HepG2 (cell line): ENCODE results near the gene CBFA2T2. TPM values are rescaled to one million over a fixed set of nuclear protein-coding genes. Genes with fewer than 3 reads are reported as not detected.

ENCODE experiments used
- ATAC-seq: fragments of 200-7000 bp; cut with Tn5 transposase; 3 replicates; pipeline ENCODE4 v1.9.1; 2020; ENCODE audit warnings: mild to moderate bottlenecking, moderate library complexity
- BruUV-seq: library from RNA; stranded (reverse); fragments of 400-500 nt; replicated peaks from 2 replicates; lab custom pipeline; 2021; lab: Mats Ljungman, UMichigan
- CTCF ChIA-PET: fragments of 300-600 bp; formaldehyde crosslinking; extraction: SDS; loops from one replicate; lab custom pipeline; 2021; ENCODE audit warnings: low total read pairs, inconsistent platforms, low intra/inter-chr PET ratio; lab: Yijun Ruan, JAX
- POLR2A ChIA-PET: fragments of 350-600 bp; sonication (Branson Sonifier 250); formaldehyde crosslinking; loops from one replicate; lab custom pipeline; 2020; ENCODE audit warnings: antibody characterized with exemption, inconsistent platforms; lab: Yijun Ruan, JAX
- DNase-seq: peaks from one replicate; pipeline ENCODE4 v3.0.0-alpha.2; 2015; ENCODE audit warnings: low spot score
- FAIRE-seq: peaks from 3 replicates; lab custom pipeline; 2011; peaks lifted over from hg19 to GRCh38; lab: Jason Lieb, UNC
- H2AFZ ChIP-seq: one replicate; pipeline ENCODE4 v1.6.1; 2011; ENCODE audit warnings: low read length, inconsistent platforms
- H3K27ac ChIP-seq: fragments of 300-600 bp; 3 replicates; pipeline ENCODE4 v1.8.0; 2011; ENCODE audit warnings: mixed run types, mild to moderate bottlenecking, mixed read lengths, low read length, inconsistent platforms; ENCODE audit not compliant: insufficient read depth; ENCODE audit errors: extremely low read length
- H3K27me3 ChIP-seq, 2 experiments: fragments of 200-600 bp in 1 of 2; 2 replicates in 1 of 2; 3 replicates in 1 of 2; pipeline versions ENCODE4 v1.6.0 to v1.8.0; 2011; ENCODE audit warnings: low read length in 2 of 2, mild to moderate bottlenecking in 2 of 2, moderate library complexity in 2 of 2, inconsistent platforms in 1 of 2; ENCODE audit not compliant: insufficient read depth in 2 of 2, control insufficient read depth in 1 of 2
- H3K36me3 ChIP-seq, 2 experiments: fragments of 200-600 bp in 1 of 2; replicated peaks in 1 of 2; 2 replicates in 1 of 2; 3 replicates in 1 of 2; pipeline versions ENCODE4 v1.5.1 to v1.8.0; 2011; ENCODE audit warnings: low read length in 2 of 2, inconsistent platforms in 1 of 2; ENCODE audit not compliant: insufficient read depth in 2 of 2, control insufficient read depth in 1 of 2
- H3K4me1 ChIP-seq: 2 replicates; pipeline ENCODE4 v1.5.1; 2012; ENCODE audit warnings: low read length, inconsistent platforms; ENCODE audit not compliant: insufficient read depth
- H3K4me2 ChIP-seq: 2 replicates; pipeline ENCODE4 v1.6.0; 2011; ENCODE audit warnings: low read depth, low read length, inconsistent platforms
- H3K4me3 ChIP-seq, 3 experiments: fragments of 200-600 bp in 1 of 3; sonication (generic), shearing (Covaris generic) in 1 of 3; replicated peaks in 1 of 3; 2 replicates each; pipeline ENCODE4 v1.5.1; 2011 to 2016; ENCODE audit warnings: low read length in 3 of 3, inconsistent platforms in 2 of 3, low read depth in 2 of 3, mild to moderate bottlenecking in 2 of 3, control low read depth in 1 of 3, mixed read lengths in 1 of 3; ENCODE audit not compliant: insufficient read depth in 1 of 3
- H3K79me2 ChIP-seq: one replicate; pipeline ENCODE4 v1.6.1; 2011; ENCODE audit warnings: low read length, inconsistent platforms; ENCODE audit not compliant: insufficient read depth
- H3K9ac ChIP-seq: 2 replicates; pipeline ENCODE4 v1.6.0; 2011; ENCODE audit warnings: mild to moderate bottlenecking, low read depth, low read length, inconsistent platforms; ENCODE audit not compliant: insufficient read depth
- H3K9me3 ChIP-seq: 2 replicates; pipeline ENCODE4 v1.5.1; 2012; ENCODE audit warnings: mild to moderate bottlenecking, low read length
- H4K20me1 ChIP-seq: 2 replicates; pipeline ENCODE4 v1.6.0; 2011; ENCODE audit warnings: inconsistent platforms, mild to moderate bottlenecking, low read length, moderate library complexity; ENCODE audit not compliant: insufficient read depth
- DRAP1 ChIP-seq: IDR thresholded peaks from 2 replicates; pipeline ENCODE4 v1.6.1; 2016; ENCODE audit warnings: missing genetic modification reagents, missing compliant biosample characterization
- ELF4 ChIP-seq: sonication (generic); formaldehyde crosslinking; IDR thresholded peaks from 2 replicates; pipeline ENCODE4 v1.5.0; 2020; ENCODE audit warnings: missing genetic modification reagents, mild to moderate bottlenecking, moderate library complexity, borderline replicate concordance
- HNF4G ChIP-seq, 2 experiments: sonication (generic) in 1 of 2; formaldehyde crosslinking in 1 of 2; IDR thresholded peaks; 2 replicates each; pipeline versions ENCODE4 v1.4.0 to v1.6.1; 2011 to 2020; ENCODE audit warnings: borderline replicate concordance in 2 of 2, low read depth in 2 of 2, mild to moderate bottlenecking in 2 of 2, low read length in 1 of 2, missing genetic modification reagents in 1 of 2, moderate library complexity in 1 of 2
- KDM4B ChIP-seq: sonication (generic); formaldehyde crosslinking; IDR thresholded peaks from 2 replicates; pipeline ENCODE4 v1.4.0; 2020; ENCODE audit warnings: missing genetic modification reagents
- NCOR1 ChIP-seq: fragments of 200-600 bp; sonication (generic); IDR thresholded peaks from 2 replicates; pipeline ENCODE4 v1.7.0; 2017; ENCODE audit warnings: antibody characterized with exemption, low read length, borderline replicate concordance
- NFKBIZ ChIP-seq: IDR thresholded peaks from 2 replicates; pipeline ENCODE4 v1.6.1; 2018; ENCODE audit warnings: missing genetic modification reagents, missing compliant biosample characterization
- REXO4 ChIP-seq: sonication (generic); formaldehyde crosslinking; IDR thresholded peaks from 2 replicates; pipeline ENCODE4 v1.8.0; 2022; ENCODE audit warnings: missing genetic modification reagents, mild to moderate bottlenecking, borderline replicate concordance
- SNAI1 ChIP-seq: sonication (generic); formaldehyde crosslinking; IDR thresholded peaks from 2 replicates; pipeline ENCODE4 v1.5.0; 2020; ENCODE audit warnings: mild to moderate bottlenecking, missing genetic modification reagents, borderline replicate concordance
- TCF7 ChIP-seq: sonication (generic); IDR thresholded peaks from 2 replicates; pipeline ENCODE4 v1.6.1; 2016; ENCODE audit warnings: antibody characterized with exemption, low read depth
- ZNF292 ChIP-seq: sonication (generic); formaldehyde crosslinking; IDR thresholded peaks from 2 replicates; pipeline ENCODE4 v1.8.1; 2022; ENCODE audit warnings: mild to moderate bottlenecking, low read depth, missing genetic modification reagents, borderline replicate concordance
- ZNF512 ChIP-seq: sonication (generic); formaldehyde crosslinking; IDR thresholded peaks from 2 replicates; pipeline ENCODE4 v1.4.0; 2020; ENCODE audit warnings: mild to moderate bottlenecking, missing genetic modification reagents
- ZNF563 ChIP-seq: sonication (generic); formaldehyde crosslinking; IDR thresholded peaks from 2 replicates; pipeline ENCODE4 v1.8.0; 2022; ENCODE audit warnings: mild to moderate bottlenecking, moderate library complexity, missing genetic modification reagents
- ZNF775 ChIP-seq: sonication (generic); formaldehyde crosslinking; IDR thresholded peaks from 2 replicates; pipeline ENCODE4 v1.4.0; 2020; ENCODE audit warnings: missing genetic modification reagents, mild to moderate bottlenecking, moderate library complexity, borderline replicate concordance
- WGBS: methylation state at CpG from one replicate; pipeline ENCODE4 v1.1.6; 2017; ENCODE audit warnings: low lambda C conversion rate; 5-methylcytosine and 5-hydroxymethylcytosine counted together
- in situ Hi-C: cut with HindIII; loops from 2 replicates; pipeline ENCODE4 v1.10.0; 2017; ENCODE audit warnings: low pct_unique_long_range_greater_than_20kb; ENCODE audit not compliant: extremely low pct_ligation_motif_present
- intact Hi-C: fragments of 100-400 bp; cut with micrococcal nuclease; formaldehyde crosslinking; loops from one replicate; pipeline ENCODE4 v1.10.0; 2022; ENCODE audit not compliant: unreplicated experiment
- polyA plus RNA-seq, 8 experiments: library from polyadenylated mRNA; depleted of rRNA in 3 of 8; stranded (reverse) in 7 of 8; unstranded in 1 of 8; fragments of >200 nt; fragmentation: Illumina TruSeq in 4 of 8; extraction: Trizol in 4 of 8; gene quantifications; 2 replicates each; pipeline versions ENCODE4 v1.2.1 to v1.2.3, GENCODE V29; 2011 to 2016; ENCODE audit warnings: low read depth in 4 of 8, missing spikeins in 1 of 8, mixed read lengths in 1 of 8; ENCODE audit not compliant: insufficient read depth in 1 of 8
- total RNA-seq, 5 experiments: library from RNA; depleted of rRNA; stranded (reverse); fragments of >200 nt; fragmentation: Illumina TruSeq; extraction: Trizol; gene quantifications; 2 replicates each; pipeline ENCODE4 v1.2.3, GENCODE V29; 2016; ENCODE audit warnings: low read depth in 1 of 5
- TF ChIP-seq, protein P1 (sequence below): IDR thresholded peaks from 2 replicates; pipeline ENCODE4 v1.6.1; 2016; ENCODE audit warnings: low read depth, borderline replicate concordance
- TF ChIP-seq, protein P2 (sequence below): sonication (generic); formaldehyde crosslinking; IDR thresholded peaks from 2 replicates; pipeline ENCODE4 v1.5.0; 2020; ENCODE audit warnings: mild to moderate bottlenecking, missing genetic modification reagents
- TF ChIP-seq, protein P3 (sequence below): sonication (generic); formaldehyde crosslinking; IDR thresholded peaks from 2 replicates; pipeline ENCODE4 v1.9.0; 2021; ENCODE audit warnings: missing genetic modification reagents, mild to moderate bottlenecking, borderline replicate concordance

The CBFA2T2 gene
- total and polyA plus RNA-seq, 2 of the 13 experiments (the other 11 are each of a cell fraction or from before 2014, with no cell fraction given): 6.3 to 21.2 TPM

DNA sequence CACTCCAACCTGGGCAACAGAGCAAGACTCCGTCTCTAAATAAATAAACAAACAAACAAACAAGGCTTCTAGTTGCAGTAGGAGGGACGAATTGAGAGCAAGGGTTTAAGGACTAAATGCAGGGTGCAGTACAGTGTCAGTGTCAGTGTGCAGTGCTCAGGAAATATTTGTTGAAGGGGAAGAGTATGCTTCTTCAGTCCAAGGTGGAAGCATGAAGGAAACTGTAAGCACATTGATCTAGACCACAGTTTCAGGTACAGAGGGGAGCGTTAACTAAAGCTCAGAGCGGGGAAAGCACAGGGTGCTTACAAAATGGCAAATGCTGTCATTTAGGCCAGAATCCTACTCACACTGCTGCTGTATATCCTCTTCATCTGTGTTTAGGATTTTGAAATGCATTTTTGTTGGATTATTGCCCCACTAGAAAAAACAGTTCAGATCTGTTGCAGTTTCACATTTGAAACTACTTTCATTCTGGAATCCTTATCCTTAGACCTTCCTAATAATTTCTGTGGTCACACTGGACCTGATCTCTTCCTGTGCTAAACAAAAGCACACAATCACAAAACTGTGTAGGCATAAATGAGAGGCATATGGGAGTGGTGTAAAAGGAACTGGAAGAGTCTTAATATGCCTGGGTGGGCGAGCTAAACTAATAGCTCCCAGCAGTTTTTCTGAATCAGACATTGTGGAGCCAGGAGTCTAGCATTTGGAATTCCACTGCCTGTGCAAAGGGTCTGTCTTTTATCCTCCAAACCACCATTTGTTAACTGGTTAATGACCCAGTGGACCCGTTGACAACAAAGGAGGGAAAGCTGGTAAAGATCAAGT is 41.4 kb downstream of the CBFA2T2 start:
- Histone ChIP-seq H3K4me2 (peak overlapping the region; percentile 21), H3K79me2 (peaks cover 23% of the 10 kb centered on the region), H3K27ac (peak overlapping the region; percentile 67), H3K4me3 (no peak overlapping the region), H3K27me3 (no peaks in the 10 kb centered on the region), H3K9me3 (no peaks in the 10 kb centered on the region), H3K36me3 (peaks cover 4 to 5% of the 10 kb centered on the region in 2 experiments; a peak in 1 of 5 replicates), H3K9ac (peak overlapping the region; percentile 55), H4K20me1 (no peaks in the 10 kb centered on the region), H2AFZ (no peak overlapping the region), H3K4me1 (peaks cover 43% of the 10 kb centered on the region)
- intact Hi-C loops: no loop called here
- in situ Hi-C loops: no loop called here
- WGBS: 56% methylated on average over 6 of the region's 6 CpGs
- ATAC-seq (peak; percentile 65), FAIRE-seq (peak; percentile 26), DNase-seq (peak; percentile 78)
- POLR2A ChIA-PET: interaction anchor here (1.3 to 1.8 kb wide), 2 partner anchors 23 to 41 kb away, joined by 3 to 4 read pairs; partner anchors contain the start of gene CBFA2T2
- BruUV-seq: no TSS peak
- CTCF ChIA-PET: no interaction called here
- TF ChIP-seq DRAP1 (CRISPR knock-in tag): no peak
- TF ChIP-seq, protein P1, sequence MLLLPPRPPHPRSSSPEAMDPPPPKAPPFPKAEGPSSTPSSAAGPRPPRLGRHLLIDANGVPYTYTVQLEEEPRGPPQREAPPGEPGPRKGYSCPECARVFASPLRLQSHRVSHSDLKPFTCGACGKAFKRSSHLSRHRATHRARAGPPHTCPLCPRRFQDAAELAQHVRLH: 0 out of 2 replicates have a peak, but pooled peaks have one; percentile 50
- TF ChIP-seq NCOR1: 0 out of 2 replicates have a peak, but pooled peaks have one; percentile 48
- TF ChIP-seq ELF4 (CRISPR knock-in tag): no peak
- no peak for TF ChIP-seq ZNF775 (CRISPR knock-in tag)
- TF ChIP-seq KDM4B (CRISPR knock-in tag): 0 out of 2 replicates have a peak, but pooled peaks have one; percentile 7
- TF ChIP-seq, protein P2, sequence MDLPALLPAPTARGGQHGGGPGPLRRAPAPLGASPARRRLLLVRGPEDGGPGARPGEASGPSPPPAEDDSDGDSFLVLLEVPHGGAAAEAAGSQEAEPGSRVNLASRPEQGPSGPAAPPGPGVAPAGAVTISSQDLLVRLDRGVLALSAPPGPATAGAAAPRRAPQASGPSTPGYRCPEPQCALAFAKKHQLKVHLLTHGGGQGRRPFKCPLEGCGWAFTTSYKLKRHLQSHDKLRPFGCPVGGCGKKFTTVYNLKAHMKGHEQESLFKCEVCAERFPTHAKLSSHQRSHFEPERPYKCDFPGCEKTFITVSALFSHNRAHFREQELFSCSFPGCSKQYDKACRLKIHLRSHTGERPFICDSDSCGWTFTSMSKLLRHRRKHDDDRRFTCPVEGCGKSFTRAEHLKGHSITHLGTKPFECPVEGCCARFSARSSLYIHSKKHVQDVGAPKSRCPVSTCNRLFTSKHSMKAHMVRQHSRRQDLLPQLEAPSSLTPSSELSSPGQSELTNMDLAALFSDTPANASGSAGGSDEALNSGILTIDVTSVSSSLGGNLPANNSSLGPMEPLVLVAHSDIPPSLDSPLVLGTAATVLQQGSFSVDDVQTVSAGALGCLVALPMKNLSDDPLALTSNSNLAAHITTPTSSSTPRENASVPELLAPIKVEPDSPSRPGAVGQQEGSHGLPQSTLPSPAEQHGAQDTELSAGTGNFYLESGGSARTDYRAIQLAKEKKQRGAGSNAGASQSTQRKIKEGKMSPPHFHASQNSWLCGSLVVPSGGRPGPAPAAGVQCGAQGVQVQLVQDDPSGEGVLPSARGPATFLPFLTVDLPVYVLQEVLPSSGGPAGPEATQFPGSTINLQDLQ (CRISPR knock-in tag): no peak
- TF ChIP-seq SNAI1 (CRISPR knock-in tag): no peak
- no peak for TF ChIP-seq HNF4G (IDR thresholded peaks at IDR 0.05; ENCODE audit: borderline replicate concordance, low read depth, low read length)
- no peak for TF ChIP-seq HNF4G (CRISPR knock-in tag; IDR thresholded peaks at IDR 0.05; ENCODE audit: borderline replicate concordance, low read depth)
- TF ChIP-seq, protein P3, sequence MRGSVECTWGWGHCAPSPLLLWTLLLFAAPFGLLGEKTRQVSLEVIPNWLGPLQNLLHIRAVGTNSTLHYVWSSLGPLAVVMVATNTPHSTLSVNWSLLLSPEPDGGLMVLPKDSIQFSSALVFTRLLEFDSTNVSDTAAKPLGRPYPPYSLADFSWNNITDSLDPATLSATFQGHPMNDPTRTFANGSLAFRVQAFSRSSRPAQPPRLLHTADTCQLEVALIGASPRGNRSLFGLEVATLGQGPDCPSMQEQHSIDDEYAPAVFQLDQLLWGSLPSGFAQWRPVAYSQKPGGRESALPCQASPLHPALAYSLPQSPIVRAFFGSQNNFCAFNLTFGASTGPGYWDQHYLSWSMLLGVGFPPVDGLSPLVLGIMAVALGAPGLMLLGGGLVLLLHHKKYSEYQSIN (CRISPR knock-in tag): no peak
- peak; percentile 36; the same call in 1 of the 2 replicates for TF ChIP-seq ZNF292
- peak; percentile 52 for TF ChIP-seq TCF7
- TF ChIP-seq REXO4: no peak
- TF ChIP-seq NFKBIZ (CRISPR knock-in tag): no peak
- TF ChIP-seq ZNF563 (CRISPR knock-in tag): no peak
- TF ChIP-seq ZNF512: no peak
